KBM-7 (cell line): ENCODE measurements around the gene SCPEP1.

Experiments used
- DNase-seq: peaks from one replicate; pipeline ENCODE4 v3.0.0-alpha.2; 2015
- in situ Hi-C: fragments of 300-500 bp; cut with MboI; formaldehyde crosslinking; loops from 2 replicates; pipeline ENCODE4 v1.14.3; 2020; ENCODE audit warnings: low sequenced_read_pairs, low pct_unique_long_range_greater_than_20kb, mixed read lengths

Gene SCPEP1

GRCh38 chr17:56992364-56992763, 14.4 kb downstream of the SCPEP1 start:
- DNase-seq, result no peak
- in situ Hi-C loops, result no loop called here

GRCh38 chr17:56994009-56994792, 16.3 kb downstream of the SCPEP1 start:
- no peak for DNase-seq
- in situ Hi-C loops, result no loop called here

GRCh38 chr17:56995766-56996165, 17.8 kb downstream of the SCPEP1 start:
- in situ Hi-C loops, result no loop called here
- DNase-seq, result no peak

DNA sequence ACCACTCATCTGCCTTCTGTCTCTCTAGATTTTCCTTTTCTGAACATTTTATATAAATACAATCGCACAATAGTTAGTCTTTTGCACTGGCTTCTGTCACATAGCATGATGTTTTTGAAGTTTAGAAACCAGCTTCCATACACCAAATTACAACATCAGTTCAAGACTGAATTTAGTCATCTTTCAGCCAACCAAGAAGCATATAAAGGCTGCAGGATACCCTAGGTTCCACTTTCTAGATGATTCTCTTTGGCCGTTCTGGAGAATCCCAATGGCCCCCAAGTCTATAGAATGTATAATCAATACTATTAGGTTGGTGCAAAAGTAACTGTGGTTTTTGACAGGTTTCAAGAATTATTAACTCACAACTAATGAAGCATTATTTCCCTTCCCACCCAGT, 19.4 kb downstream of the SCPEP1 start:
- no peak for DNase-seq
- in situ Hi-C loops, result no loop called here

DNA sequence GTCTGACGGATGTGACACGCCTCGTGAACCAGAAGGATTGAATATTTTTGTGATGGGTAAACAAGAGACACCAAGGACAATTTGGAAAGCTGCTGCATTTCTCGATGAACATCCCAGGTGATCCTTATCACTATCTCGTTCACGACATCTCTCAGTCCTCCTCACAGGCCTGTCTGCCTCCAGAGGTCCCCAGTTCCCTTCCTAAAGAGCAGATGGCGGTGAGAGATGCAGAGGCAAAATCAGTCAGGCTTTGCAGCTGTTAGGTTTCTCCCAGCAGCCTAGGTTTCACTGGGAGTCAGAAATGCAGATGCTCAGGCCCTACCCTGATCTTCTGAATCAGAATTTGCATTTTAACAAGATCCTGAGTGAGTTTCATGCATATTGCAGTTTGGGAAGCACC, 23.6 kb downstream of the SCPEP1 start:
- in situ Hi-C loops, result no loop called here
- DNase-seq, result no peak

- in situ Hi-C loops, result no loop called here
- DNase-seq, result peak; percentile 55
Observed at GRCh38 chr17:57002904-57003303, 25.0 kb downstream of the SCPEP1 start.

DNA sequence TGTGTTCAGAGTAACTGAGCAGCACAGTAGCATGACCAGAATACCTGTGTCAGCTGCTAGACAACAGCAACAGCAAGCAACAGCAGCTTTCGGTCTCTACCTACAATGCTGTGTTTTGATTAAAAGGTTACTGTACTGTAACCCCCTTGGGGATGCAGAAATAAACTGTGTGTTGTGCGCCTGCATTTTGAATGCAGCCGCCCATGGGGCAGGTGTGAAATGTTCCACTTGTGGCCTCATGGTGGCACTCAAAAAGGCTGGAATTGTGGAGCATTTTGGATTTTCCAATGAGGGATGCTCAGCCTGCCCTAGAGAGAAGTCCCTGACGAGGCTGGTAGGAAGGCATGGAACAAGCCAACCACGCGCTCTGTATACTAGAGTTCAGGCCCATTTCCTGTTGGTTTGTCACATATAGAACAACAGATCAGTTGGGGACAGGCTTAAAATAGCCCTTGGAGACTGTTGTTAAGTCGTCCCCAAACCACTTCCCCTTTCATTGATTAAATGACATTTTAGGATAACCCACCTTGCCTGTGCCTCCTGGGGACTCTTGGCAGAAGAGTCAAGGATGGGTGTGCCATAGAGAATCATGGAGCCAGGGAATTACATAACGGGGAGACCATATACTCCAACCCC, 27.1 kb downstream of the SCPEP1 start:
- peak; percentile 93 for DNase-seq
- in situ Hi-C loops, result no loop called here

DNA sequence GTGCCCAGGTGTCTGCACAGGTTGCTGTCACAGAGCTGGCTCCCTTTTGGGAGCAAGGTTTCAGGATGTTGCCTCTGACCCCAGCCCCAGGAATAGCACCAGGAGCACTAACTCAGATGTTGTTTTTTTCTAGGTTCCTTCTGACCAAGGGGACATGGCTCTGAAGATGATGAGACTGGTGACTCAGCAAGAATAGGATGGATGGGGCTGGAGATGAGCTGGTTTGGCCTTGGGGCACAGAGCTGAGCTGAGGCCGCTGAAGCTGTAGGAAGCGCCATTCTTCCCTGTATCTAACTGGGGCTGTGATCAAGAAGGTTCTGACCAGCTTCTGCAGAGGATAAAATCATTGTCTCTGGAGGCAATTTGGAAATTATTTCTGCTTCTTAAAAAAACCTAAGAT, 28.1 kb downstream of the SCPEP1 start:
- DNase-seq, result peak; percentile 51
- in situ Hi-C loops, result no loop called here

- DNase-seq, result no peak
- in situ Hi-C loops, result no loop called here
Observed at GRCh38 chr17:57008958-57009357, 31.0 kb downstream of the SCPEP1 start.

DNA sequence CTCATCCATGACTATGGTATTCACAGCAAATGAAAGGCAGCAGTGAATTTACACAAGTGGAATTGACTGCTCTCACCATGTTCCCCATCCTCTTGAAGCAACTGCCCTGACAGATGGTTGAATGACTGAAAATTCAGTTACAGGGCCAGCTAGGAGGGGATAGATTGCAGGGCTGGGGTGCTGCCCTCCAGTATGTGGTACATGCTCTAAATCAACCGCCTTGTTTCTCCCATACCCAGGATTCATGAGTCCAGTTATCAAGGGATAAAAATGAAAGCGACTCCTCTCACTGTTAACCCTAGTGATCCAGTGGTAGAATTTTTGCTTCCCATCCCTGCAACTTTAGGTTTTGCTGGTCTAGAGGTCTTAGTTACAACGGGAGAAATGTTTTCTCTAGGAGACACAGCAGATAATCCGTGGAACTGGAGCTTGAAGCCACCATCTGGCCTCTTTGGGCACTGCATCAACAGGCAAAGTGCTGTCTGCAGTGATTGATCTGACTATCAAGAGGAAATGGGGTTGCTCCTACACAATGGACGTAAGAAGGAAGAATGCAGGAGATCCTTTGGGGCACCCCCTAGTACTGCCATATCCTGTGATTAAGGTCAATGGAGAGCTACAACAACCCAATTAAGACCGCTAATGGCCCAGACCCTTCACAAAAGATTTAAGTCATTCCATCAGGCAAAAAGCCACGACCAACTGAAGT, 32.0 kb downstream of the SCPEP1 start:
- in situ Hi-C loops, result no loop called here
- peak; percentile 74 for DNase-seq

- in situ Hi-C loops, result no loop called here
- no peak for DNase-seq
Observed at GRCh38 chr17:57010487-57010886, 32.6 kb downstream of the SCPEP1 start.

GRCh38 chr17:57011491-57012015, 33.6 kb downstream of the SCPEP1 start:
- DNase-seq, result no peak
- in situ Hi-C loops, result no loop called here

DNA sequence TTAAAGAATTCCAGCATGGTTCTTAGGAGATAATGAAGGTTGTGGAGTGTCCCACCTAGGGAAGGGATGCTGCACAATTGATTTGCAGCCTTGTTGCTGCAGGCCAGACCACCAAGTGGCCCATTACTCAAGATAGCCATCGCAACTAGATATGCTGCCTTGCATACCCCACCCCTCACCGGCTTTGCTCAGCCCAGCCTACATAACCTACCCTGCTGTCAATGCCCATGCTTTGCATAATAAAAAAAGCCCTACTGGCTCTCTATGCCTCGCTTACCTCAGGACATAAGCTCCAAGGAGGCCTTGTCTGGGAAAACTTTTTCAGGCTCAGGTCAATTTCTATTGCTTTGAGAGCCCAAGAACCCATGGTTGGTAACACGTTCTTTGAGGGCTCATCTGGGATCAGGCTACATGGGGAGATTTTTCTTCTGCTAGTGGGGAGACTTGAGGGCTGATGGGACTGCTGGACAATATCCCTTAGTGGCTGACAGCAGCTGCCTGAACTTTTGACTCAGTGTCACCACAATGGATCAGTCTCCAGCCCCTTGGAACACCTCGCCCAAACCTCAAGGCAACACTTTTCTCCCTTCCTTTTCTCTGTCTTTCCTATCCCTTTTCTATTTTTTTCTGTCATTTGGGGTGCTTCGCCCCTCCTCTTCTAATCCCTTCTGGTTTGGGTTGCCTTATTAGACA, 38.3 kb downstream of the SCPEP1 start:
- DNase-seq, result no peak
- in situ Hi-C loops, result no loop called here

DNA sequence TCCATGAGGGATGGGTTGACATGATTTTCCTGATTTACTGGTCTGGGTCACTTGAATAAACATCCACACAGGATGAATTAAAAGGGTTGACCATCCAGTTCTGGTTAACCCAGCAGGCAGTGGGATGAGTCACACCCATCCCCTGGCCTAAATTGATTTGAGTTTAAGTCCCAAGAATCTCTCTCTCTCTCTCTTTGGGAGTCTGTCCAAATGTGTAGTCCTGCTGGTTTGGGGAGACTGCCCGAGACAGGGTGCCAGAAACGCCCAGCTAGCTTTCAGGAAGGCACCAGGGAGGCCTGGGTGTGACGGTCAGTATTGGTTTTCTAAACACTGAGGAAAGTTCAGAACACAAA, 38.8 kb downstream of the SCPEP1 start:
- no peak for DNase-seq
- in situ Hi-C loops, result no loop called here

DNA sequence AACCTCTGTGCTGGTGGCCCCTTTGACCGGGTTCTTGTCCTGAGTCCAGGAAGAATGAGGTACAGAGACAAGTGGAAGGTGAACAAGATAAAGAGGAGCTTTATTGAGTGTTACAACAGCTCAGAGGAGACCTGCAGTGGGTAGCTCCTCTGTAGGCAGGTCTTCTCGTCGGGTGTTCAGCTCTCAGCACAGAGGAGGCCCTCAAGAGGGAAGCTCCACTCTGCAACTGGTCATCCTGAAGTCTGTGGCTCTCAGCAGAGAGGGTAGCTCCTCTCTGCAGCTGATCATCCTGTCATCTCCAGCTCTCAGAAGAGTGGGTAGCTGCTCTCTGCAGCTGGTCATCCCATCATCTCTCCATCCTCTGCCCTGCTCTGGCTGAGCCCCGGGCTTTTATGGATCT, 39.7 kb downstream of the SCPEP1 start:
- in situ Hi-C loops, result no loop called here
- DNase-seq, result no peak

DNA sequence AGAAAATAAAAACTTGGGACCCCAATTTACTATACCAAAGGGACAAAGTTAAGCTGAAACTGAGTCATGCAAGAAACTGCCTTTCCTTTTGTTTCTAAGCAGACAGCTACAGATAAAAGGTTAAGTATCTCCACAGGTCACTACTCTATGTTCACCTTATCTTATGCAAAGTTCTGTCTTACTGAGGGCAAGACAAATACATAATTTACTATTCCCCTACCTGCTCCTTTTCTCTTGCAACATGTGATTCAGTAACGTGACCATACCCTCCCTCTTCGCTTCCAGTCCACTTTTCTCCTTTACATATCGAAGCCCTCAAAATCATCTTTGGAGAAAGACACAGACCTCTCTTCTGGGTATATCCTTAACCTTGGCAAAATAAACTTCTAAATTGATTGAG, 42.3 kb downstream of the SCPEP1 start:
- DNase-seq, result no peak
- in situ Hi-C loops, result no loop called here

DNA sequence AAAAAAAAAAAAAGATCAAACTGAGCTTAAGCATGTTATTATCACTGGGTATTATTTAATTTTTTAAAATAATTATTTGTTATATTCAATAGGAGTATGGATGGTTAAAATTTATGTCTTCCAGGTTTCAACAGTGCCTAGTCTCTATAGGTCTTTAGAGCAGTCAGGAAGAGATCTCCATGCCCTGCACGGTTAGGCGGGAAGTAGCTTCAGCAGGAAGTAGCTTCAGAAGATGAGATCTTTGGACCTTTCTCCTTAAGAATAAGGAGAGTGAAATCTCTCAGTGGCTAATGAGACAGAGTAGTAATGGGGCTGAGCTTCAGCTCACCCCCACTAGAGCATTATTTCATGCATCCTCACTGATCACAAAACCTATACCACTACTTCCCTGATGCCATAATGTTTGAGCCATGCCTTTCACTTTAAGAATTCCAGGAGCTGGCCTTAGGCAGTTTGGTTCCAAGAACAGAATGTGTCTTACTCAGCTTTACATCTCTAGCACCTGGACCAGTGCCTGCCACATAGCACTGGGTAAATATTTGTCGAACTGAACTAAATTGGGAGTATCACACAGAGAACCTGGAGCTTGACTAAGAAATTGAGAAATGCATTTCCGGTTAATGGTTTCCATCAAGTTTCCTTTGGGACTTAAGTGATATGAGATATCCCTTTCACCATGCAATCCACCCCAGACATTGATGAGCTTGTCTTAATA, 43.5 kb downstream of the SCPEP1 start:
- DNase-seq, result no peak
- in situ Hi-C loops, result no loop called here

DNA sequence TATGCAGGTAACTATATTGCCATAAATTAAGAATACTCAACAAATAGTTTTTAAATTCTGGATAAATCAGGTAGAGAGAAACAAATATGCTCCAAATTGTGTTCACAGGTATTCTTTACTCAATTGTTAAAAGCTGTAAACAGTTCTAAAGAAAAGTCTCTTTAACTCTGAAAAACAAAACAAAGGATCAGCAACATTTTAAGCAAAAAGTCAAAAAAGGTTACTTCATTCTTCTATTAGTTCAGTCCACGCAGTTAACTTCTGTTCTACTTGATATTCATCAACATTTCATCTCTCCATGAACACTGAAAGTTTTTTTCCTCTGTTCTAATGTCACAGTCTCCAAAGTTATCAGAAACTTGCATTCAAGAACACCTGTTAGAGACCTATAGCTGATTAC, 47.9 kb downstream of the SCPEP1 start:
- in situ Hi-C loops, result no loop called here
- DNase-seq, result no peak

GRCh38 chr17:57027852-57028251, 49.9 kb downstream of the SCPEP1 start:
- DNase-seq, result no peak
- in situ Hi-C loops, result no loop called here
